Naive thymus-derived CD4-positive, alpha-beta T cell (primary cell): ENCODE data around the gene MYO10. TPM values are rescaled to one million over a fixed set of nuclear protein-coding genes. Genes with fewer than 3 reads are reported as not detected.
"Not testable (repeated sequence)": the region's sequence is repeated elsewhere in the genome, so short reads cannot be mapped to it uniquely, and the experiment has no call there.

Experiments
- ATAC-seq: fragments of 150-1000 bp; cut with Tn5 transposase; 2 replicates; pipeline ENCODE4 v1.10.0; 2021; ENCODE audit warnings: mild to moderate bottlenecking, moderate library complexity
- CTCF ChIA-PET: fragments of 350-600 bp; sonication (Branson Sonifier 250); formaldehyde crosslinking; loops from one replicate; lab custom pipeline; 2021; ENCODE audit warnings: antibody characterized with exemption; lab: Charles Lee
- POLR2A ChIA-PET: fragments of 350-600 bp; sonication (Branson Sonifier 250); formaldehyde crosslinking; loops from one replicate; lab custom pipeline; 2021; ENCODE audit warnings: antibody characterized with exemption, inconsistent platforms; lab: Charles Lee
- DNase-seq, 9 donors: peaks; one replicate each; pipeline versions ENCODE4 v3.0.0 to v3.0.0-alpha.2; 2020 to 2022; ENCODE audit warnings: mixed read lengths in 1 of 9
- H3K27ac ChIP-seq: one replicate; pipeline ENCODE4 v1.7.0; 2013; ENCODE audit warnings: mild to moderate bottlenecking, low read depth, low read length, moderate library complexity
- H3K27me3 ChIP-seq, 2 donors: one replicate each; pipeline ENCODE4 v1.7.0; 2013; ENCODE audit warnings: low read length in 2 of 2, mild to moderate bottlenecking in 2 of 2, moderate library complexity in 2 of 2; ENCODE audit not compliant: control insufficient read depth in 2 of 2, insufficient read depth in 2 of 2
- H3K36me3 ChIP-seq, 3 experiments: 1 replicate in 2 of 3; 2 replicates in 1 of 3; pipeline ENCODE4 v1.7.0; 2013; ENCODE audit warnings: low read length in 3 of 3, mild to moderate bottlenecking in 3 of 3, moderate library complexity in 1 of 3; ENCODE audit not compliant: insufficient read depth in 3 of 3, control insufficient read depth in 2 of 3
- H3K4me1 ChIP-seq, 2 donors: one replicate each; pipeline ENCODE4 v1.7.0; 2013; ENCODE audit warnings: low read length in 2 of 2, mild to moderate bottlenecking in 2 of 2, moderate library complexity in 1 of 2; ENCODE audit not compliant: control insufficient read depth in 2 of 2, insufficient read depth in 2 of 2
- H3K4me3 ChIP-seq: 2 replicates; pipeline ENCODE4 v1.7.0; 2013; ENCODE audit warnings: mild to moderate bottlenecking, low read length
- H3K9me3 ChIP-seq, 3 experiments: 1 replicate in 2 of 3; 2 replicates in 1 of 3; pipeline ENCODE4 v1.7.0; 2013; ENCODE audit warnings: low read length in 3 of 3; ENCODE audit not compliant: control insufficient read depth in 2 of 3
- H3K27ac Mint-ChIP-seq, 9 donors: one replicate each; pipeline ENCODE4 v1.8.0; 2020 to 2022; ENCODE audit warnings: mixed read lengths in 9 of 9, mild to moderate bottlenecking in 8 of 9, moderate library complexity in 5 of 9, inconsistent platforms in 2 of 9
- H3K27me3 Mint-ChIP-seq, 5 donors: one replicate each; pipeline ENCODE4 v1.8.0; 2021 to 2022; ENCODE audit warnings: mixed read lengths in 5 of 5, mild to moderate bottlenecking in 1 of 5
- H3K36me3 Mint-ChIP-seq, 5 donors: one replicate each; pipeline ENCODE4 v1.8.0; 2020 to 2022; ENCODE audit warnings: mixed read lengths in 5 of 5, mild to moderate bottlenecking in 3 of 5, inconsistent platforms in 1 of 5
- H3K4me1 Mint-ChIP-seq, 7 donors: one replicate each; pipeline ENCODE4 v1.8.0; 2020 to 2022; ENCODE audit warnings: mixed read lengths in 7 of 7, mild to moderate bottlenecking in 3 of 7, inconsistent platforms in 1 of 7
- H3K4me3 Mint-ChIP-seq, 10 donors: one replicate each; pipeline ENCODE4 v1.8.0; 2020 to 2022; ENCODE audit warnings: mild to moderate bottlenecking in 10 of 10, mixed read lengths in 10 of 10, moderate library complexity in 6 of 10, inconsistent platforms in 2 of 10
- H3K9me3 Mint-ChIP-seq, 11 donors: one replicate each; pipeline ENCODE4 v1.8.0; 2020 to 2022; ENCODE audit warnings: mixed read lengths in 11 of 11, mild to moderate bottlenecking in 4 of 11, inconsistent platforms in 1 of 11, moderate library complexity in 1 of 11
- intact Hi-C, 2 donors: fragments of 100-400 bp; cut with micrococcal nuclease; formaldehyde crosslinking; loops; one replicate each; pipeline ENCODE4 v1.15.1; 2023
- polyA plus RNA-seq, 2 donors: library from polyadenylated mRNA; unstranded; fragments of 300-500 nt; fragmentation: Illumina TruSeq; gene quantifications; one replicate each; pipeline ENCODE4 v1.2.3, GENCODE V29; 2021
- total RNA-seq, 6 experiments: library from RNA in 5 of 6; stranded (reverse) in 5 of 6; gene quantifications; 1 replicate in 5 of 6; 2 replicates in 1 of 6; pipeline ENCODE4 v1.2.3 and lab custom pipeline; 2021 to 2026

MYO10 gene
- total and polyA plus RNA-seq, 7 experiments from 2014 or later = 0.02 to 1.0 TPM; not detected in 5

DNA sequence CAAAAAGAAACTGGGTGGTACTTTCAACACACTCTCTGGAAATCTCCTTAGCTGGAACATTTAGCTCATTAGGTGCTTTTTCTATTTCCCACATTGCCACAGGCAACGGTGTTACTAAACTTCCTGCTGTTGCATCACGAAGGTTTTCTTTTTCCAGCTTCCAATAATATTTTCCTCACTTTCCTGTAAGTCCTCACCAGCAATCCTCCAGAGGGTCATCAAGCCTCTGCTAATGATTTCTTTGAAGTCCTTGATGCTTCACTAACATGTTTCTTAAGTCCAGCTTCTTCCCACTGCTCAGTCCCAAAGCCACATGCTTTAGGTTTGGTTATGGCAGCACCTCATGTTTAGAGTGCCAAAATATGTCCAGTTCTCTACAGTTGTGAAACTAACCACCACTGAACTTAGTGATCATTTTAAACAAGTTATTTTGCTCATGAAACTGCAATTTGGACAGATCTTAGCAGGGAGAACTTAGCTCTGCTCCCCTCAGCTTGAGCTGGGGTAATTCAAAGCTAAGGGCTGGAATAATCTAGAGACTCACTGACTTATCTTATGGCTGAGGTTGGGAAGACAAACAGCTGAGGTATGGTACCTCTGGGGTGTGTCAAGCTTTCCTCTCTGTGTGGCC is 279.4 kb downstream of the MYO10 start:
- no peak overlapping the region for H3K4me3 Mint-ChIP-seq
- no peaks in the 10 kb centered on the region for H3K9me3 ChIP-seq
- POLR2A ChIA-PET = interaction anchor here (0.9 kb wide), 1 partner anchor 40 kb away, joined by 3 read pairs; no protein-coding TSS in a partner anchor
- DNase-seq (no peak), ATAC-seq (no peak)
- peaks cover 0 to 3% (median 0%) of the 10 kb centered on the region in 5 donors for H3K27me3 Mint-ChIP-seq
- H3K4me3 ChIP-seq = no peak overlapping the region
- H3K4me1 ChIP-seq = no peaks in the 10 kb centered on the region
- H3K4me1 Mint-ChIP-seq = peaks cover 0 to 15% (median 4%) of the 10 kb centered on the region in 7 donors
- CTCF ChIA-PET = no interaction called here
- peaks cover 4 to 19% (median 10%) of the 10 kb centered on the region in 5 donors for H3K36me3 Mint-ChIP-seq
- intact Hi-C loops = no loop called here
- no peaks in the 10 kb centered on the region for H3K27me3 ChIP-seq
- peaks cover 0 to 4% (median 0%) of the 10 kb centered on the region in 11 donors for H3K9me3 Mint-ChIP-seq
- H3K27ac ChIP-seq = no peak overlapping the region
- no peaks in the 10 kb centered on the region for H3K36me3 ChIP-seq
- peak overlapping the region in 1 of 9 donors; percentile 2 for H3K27ac Mint-ChIP-seq

DNA sequence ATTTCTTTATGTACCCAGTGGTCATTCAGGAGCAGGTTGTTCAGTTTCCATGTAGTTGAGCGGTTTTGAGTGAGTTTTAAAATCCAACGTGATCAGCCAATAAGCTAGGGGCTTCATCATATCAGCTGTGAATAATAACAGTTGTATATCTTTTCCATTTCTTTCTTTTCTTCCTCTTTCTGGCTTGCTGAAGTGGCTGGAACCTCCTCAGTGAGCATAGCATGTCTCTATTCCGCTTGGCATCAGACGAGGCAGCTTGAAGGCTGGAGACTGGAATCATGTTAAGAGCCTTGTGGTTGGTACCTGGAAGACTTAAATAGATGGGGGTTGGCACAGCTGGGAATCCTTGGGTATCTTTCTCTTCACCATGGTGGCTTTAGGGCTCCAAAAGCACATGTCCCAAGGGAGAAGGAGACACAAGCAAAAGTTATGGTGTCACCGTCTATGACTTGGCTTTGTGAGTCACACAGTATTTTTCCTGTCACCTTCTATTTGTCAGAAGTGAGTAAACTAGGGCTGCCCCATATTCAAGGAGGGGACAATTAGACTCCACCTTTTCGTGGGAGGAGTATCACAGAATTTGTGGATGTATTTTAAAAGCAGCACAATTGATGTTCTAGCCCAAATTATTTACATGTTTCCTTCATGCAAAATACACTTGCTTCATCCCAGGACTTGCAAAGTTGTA is 281.3 kb downstream of the MYO10 start:
- H3K27me3 Mint-ChIP-seq = no peaks in the 10 kb centered on the region

DNA sequence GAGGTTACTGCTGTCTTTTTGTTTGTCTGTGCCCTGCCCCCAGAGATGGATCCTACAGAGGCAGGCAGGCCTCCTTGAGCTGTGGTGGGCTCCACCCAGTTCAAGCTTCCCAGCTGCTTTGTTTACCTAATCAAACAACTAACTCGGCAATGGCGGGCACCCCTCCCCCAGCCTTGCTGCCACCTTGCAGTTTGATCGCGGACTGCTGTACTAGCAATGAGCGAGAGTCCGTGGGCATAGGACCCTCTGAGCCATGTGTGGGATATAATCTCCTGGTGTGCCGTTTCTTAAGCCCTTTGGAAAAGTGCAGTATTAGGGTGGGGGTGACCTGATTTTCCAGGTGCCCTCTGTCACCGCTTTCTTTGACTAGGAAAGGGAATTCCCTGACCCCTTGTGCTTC is 287.3 kb downstream of the MYO10 start:
- H3K4me3 ChIP-seq, POLR2A ChIA-PET, ATAC-seq, H3K27me3 ChIP-seq, intact Hi-C loops, H3K36me3 ChIP-seq, H3K27ac ChIP-seq, H3K9me3 ChIP-seq, H3K27me3 Mint-ChIP-seq, H3K4me3 Mint-ChIP-seq, DNase-seq, CTCF ChIA-PET, H3K27ac Mint-ChIP-seq: not testable (repeated sequence)
- peaks cover 0 to 12% of the 10 kb centered on the region in 2 donors for H3K4me1 ChIP-seq
- H3K36me3 Mint-ChIP-seq = peaks cover 6 to 17% (median 7%) of the 10 kb centered on the region in 5 donors
- H3K9me3 Mint-ChIP-seq = peaks cover 0 to 34% (median 12%) of the 10 kb centered on the region in 11 donors
- H3K4me1 Mint-ChIP-seq = peaks cover 2 to 23% (median 18%) of the 10 kb centered on the region in 7 donors

More for the DNA sequence above, 281.3 kb downstream of the MYO10 start:
- DNase-seq (no peak), ATAC-seq (no peak)
- H3K9me3 ChIP-seq = no peaks in the 10 kb centered on the region
- no peaks in the 10 kb centered on the region for H3K4me1 ChIP-seq
- Mint-ChIP-seq H3K4me3 (no peak overlapping the region), H3K4me1 (peaks cover 0 to 9% (median 0%) of the 10 kb centered on the region in 7 donors), H3K36me3 (peaks cover 4 to 19% (median 10%) of the 10 kb centered on the region in 5 donors), H3K27ac (peak overlapping the region in 1 of 9 donors; percentile 15), H3K9me3 (peaks cover 0 to 5% (median 0%) of the 10 kb centered on the region in 11 donors)
- ChIA-PET CTCF (interaction anchor here (0.6 to 1.0 kb wide), 2 partner anchors 12 to 37 kb away, joined by 3 to 5 read pairs; no protein-coding TSS in a partner anchor), POLR2A (no interaction called here)
- no peaks in the 10 kb centered on the region for H3K27me3 ChIP-seq
- no peak overlapping the region for H3K27ac ChIP-seq
- intact Hi-C loops = no loop called here
- no peak overlapping the region for H3K4me3 ChIP-seq
- H3K36me3 ChIP-seq = no peaks in the 10 kb centered on the region

DNA sequence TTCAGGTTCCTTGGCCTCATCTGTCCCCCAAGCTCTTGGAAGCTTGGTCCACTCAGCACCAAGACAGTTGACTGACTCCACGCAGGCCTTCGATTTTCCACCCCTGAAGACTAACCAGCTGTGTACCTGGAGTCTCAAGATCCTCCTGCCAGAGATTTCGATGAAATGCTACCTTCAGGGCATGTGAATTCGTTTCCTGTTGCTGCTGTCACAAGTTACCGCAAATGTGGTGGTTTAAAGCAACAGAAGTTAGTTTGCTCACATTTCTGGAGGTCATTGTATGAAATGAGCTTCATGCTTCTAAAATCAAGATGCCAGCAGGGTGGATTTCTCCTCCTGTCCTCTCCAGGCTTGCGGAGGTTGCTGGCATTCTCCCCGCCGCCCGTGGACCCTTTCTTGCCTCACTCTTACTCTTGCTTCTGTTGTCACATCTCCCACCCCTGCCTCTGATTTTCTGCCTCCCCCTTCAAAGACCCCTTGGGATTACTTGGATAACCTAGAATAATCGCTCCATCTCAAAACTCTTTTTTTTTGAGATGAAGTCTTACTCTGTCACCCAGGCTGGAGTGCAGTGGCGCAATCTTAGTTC is 291.7 kb downstream of the MYO10 start:
- intact Hi-C loops = loop anchor here in 1 of 2 donors (1.0 kb wide), 2 partner anchors 17 to 27 kb away; no protein-coding TSS in a partner anchor
- peaks cover 0 to 12% of the 10 kb centered on the region in 2 donors for H3K4me1 ChIP-seq
- ChIA-PET POLR2A (interaction anchor here (0.7 to 2.5 kb wide), 6 partner anchors 15 to 170 kb away, joined by 3 to 11 read pairs (median 4); partner anchors contain the start of gene RETREG1), CTCF (interaction anchor here (1.5 kb wide), 1 partner anchor 22 kb away, joined by 3 read pairs; no protein-coding TSS in a partner anchor)
- H3K27ac ChIP-seq = peak overlapping the region; percentile 64
- Mint-ChIP-seq H3K9me3 (peaks cover 0 to 30% (median 12%) of the 10 kb centered on the region in 11 donors), H3K27me3 (no peaks in the 10 kb centered on the region), H3K4me1 (peaks cover 3 to 48% (median 20%) of the 10 kb centered on the region in 7 donors), H3K27ac (peak overlapping the region; percentile 21 to 95 (median 87)), H3K36me3 (peaks cover 9 to 26% (median 16%) of the 10 kb centered on the region in 5 donors), H3K4me3 (peak overlapping the region; percentile 22 to 83 (median 74))
- H3K36me3 ChIP-seq = no peaks in the 10 kb centered on the region
- no peaks in the 10 kb centered on the region for H3K27me3 ChIP-seq
- DNase-seq (peak in 6 of 9 donors; percentile 22 to 61 (median 42)), ATAC-seq (no peak)
- H3K4me3 ChIP-seq = no peak overlapping the region
- H3K9me3 ChIP-seq = no peaks in the 10 kb centered on the region

DNA sequence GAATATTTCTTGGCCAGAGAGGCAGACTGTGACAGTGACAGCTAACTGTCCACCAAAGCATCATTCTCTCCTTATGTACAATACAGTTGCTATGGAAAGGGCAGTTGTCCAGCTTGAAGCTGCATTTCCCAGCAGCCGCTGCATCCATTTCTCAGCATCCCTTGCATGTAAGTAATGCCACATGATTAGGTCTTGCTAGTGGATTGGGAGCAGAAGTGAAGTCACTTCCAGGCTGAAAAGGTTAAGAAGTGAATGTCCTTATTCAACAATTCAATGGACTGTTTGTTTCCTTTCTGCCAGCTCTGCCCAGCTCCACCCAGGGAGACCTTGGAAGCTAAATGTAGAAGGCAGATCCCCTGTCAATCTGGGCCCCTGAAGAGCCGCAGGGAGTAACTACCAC is 293.2 kb downstream of the MYO10 start:
- H3K4me1 Mint-ChIP-seq = peaks cover 6 to 50% (median 23%) of the 10 kb centered on the region in 7 donors
- peaks cover 0 to 21% (median 11%) of the 10 kb centered on the region in 11 donors for H3K9me3 Mint-ChIP-seq
- ChIA-PET CTCF (no interaction called here), POLR2A (interaction anchor here (0.6 to 2.5 kb wide), 3 partner anchors 16 to 30 kb away, joined by 3 to 10 read pairs (median 4); partner anchors contain the start of gene RETREG1)
- intact Hi-C loops = no loop called here
- no peak overlapping the region for H3K27ac ChIP-seq
- H3K4me3 ChIP-seq = no peak overlapping the region
- peak overlapping the region in 1 of 10 donors; percentile 29 for H3K4me3 Mint-ChIP-seq
- no peaks in the 10 kb centered on the region for H3K27me3 ChIP-seq
- DNase-seq (no peak), ATAC-seq (no peak)
- peaks cover 0 to 12% of the 10 kb centered on the region in 2 donors for H3K4me1 ChIP-seq
- peaks cover 8 to 27% (median 16%) of the 10 kb centered on the region in 5 donors for H3K36me3 Mint-ChIP-seq
- no peaks in the 10 kb centered on the region for H3K36me3 ChIP-seq
- no peaks in the 10 kb centered on the region for H3K9me3 ChIP-seq
- no peaks in the 10 kb centered on the region for H3K27me3 Mint-ChIP-seq
- peak overlapping the region in 3 of 9 donors; percentile 11 to 80 (median 59) for H3K27ac Mint-ChIP-seq

DNA sequence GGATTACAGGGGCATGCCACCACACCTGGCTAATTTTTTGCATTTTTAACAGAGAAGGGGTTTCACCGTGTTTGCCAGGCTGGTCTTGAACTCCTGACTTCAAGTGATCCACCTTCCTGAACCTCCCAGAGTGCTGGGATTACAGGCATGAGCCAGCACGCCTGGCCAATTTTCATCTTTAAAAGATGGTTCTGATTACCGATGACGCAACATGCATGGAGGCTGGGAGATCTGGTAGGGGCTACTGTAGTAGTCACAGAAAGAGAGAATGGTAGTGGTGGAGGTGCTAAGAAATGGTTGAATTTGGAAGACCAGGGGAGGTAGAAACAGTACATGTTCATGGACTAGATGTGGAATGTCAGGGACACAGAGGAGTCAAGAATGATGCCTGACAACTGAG is 296.9 kb downstream of the MYO10 start:
- Histone ChIP-seq H3K4me1 (peaks cover 0 to 4% of the 10 kb centered on the region in 2 donors), H3K27ac (no peak overlapping the region), H3K4me3 (no peak overlapping the region), H3K9me3 (no peaks in the 10 kb centered on the region), H3K36me3 (no peaks in the 10 kb centered on the region), H3K27me3 (no peaks in the 10 kb centered on the region)
- intact Hi-C loops = no loop called here
- H3K4me3 Mint-ChIP-seq = no peak overlapping the region
- ChIA-PET POLR2A (interaction anchor here (0.7 to 1.1 kb wide), 2 partner anchors 9 to 1768 kb away, joined by 3 to 4 read pairs; no protein-coding TSS in a partner anchor), CTCF (no interaction called here)
- peaks cover 3 to 35% (median 13%) of the 10 kb centered on the region in 7 donors for H3K4me1 Mint-ChIP-seq
- peak overlapping the region in 2 of 9 donors; percentile 2 to 6 for H3K27ac Mint-ChIP-seq
- DNase-seq = no peak
- H3K9me3 Mint-ChIP-seq = peaks cover 0 to 9% (median 0%) of the 10 kb centered on the region in 11 donors
- peaks cover 4 to 23% (median 9%) of the 10 kb centered on the region in 5 donors for H3K36me3 Mint-ChIP-seq
- ATAC-seq = no peak
- peaks cover 0 to 3% (median 0%) of the 10 kb centered on the region in 5 donors for H3K27me3 Mint-ChIP-seq
